ENCODE data around the gene STK36. TPM values are rescaled to one million over a fixed set of nuclear protein-coding genes. Genes with fewer than 3 reads are reported as not detected.
A peak's percentile ranks its signal among the peaks of the same experiment; 100 is the strongest.

The STK36 gene
- total RNA-seq, 1 donor, result 31.0 TPM

- no peak for TF ChIP-seq CTCF (IDR thresholded peaks at IDR 0.05; ENCODE audit: insufficient read depth, low read length)
Observed at GRCh38 chr2:218743068-218743467, 71.2 kb downstream of the STK36 start.

GRCh38 chr2:218744615-218745014, 72.7 kb downstream of the STK36 start:
- no peak overlapping the region for H3K4me3 ChIP-seq (ENCODE audit: low read depth, low read length)
- no peak for TF ChIP-seq CTCF (IDR thresholded peaks at IDR 0.05; ENCODE audit: insufficient read depth, low read length)
- DNase-seq (ENCODE audit: low read depth), result no peak

More at GRCh38 chr2:218743068-218743467, 71.2 kb downstream of the STK36 start:
- no peak overlapping the region for H3K4me3 ChIP-seq (ENCODE audit: low read depth, low read length)
- DNase-seq (ENCODE audit: low read depth), result no peak

GRCh38 chr2:218745160-218745558, 73.3 kb downstream of the STK36 start:
- TF ChIP-seq CTCF (IDR thresholded peaks at IDR 0.05; ENCODE audit: insufficient read depth, low read length), result no peak
- DNase-seq (ENCODE audit: low read depth), result no peak
- no peak overlapping the region for H3K4me3 ChIP-seq (ENCODE audit: low read depth, low read length)

- H3K4me3 ChIP-seq (ENCODE audit: low read depth, low read length), result no peak overlapping the region
- TF ChIP-seq CTCF (IDR thresholded peaks at IDR 0.05; ENCODE audit: insufficient read depth, low read length), result no peak
- peak; percentile 30 for DNase-seq (ENCODE audit: low read depth)
Observed at GRCh38 chr2:218745559-218746469, 73.9 kb downstream of the STK36 start.

GRCh38 chr2:218746470-218746795, 74.5 kb downstream of the STK36 start:
- H3K4me3 ChIP-seq (ENCODE audit: low read depth, low read length), result no peak overlapping the region
- no peak for DNase-seq (ENCODE audit: low read depth)
- TF ChIP-seq CTCF (IDR thresholded peaks at IDR 0.05; ENCODE audit: insufficient read depth, low read length), result no peak

GRCh38 chr2:218746960-218747359, 75.1 kb downstream of the STK36 start:
- H3K4me3 ChIP-seq (ENCODE audit: low read depth, low read length), result no peak overlapping the region
- TF ChIP-seq CTCF (IDR thresholded peaks at IDR 0.05; ENCODE audit: insufficient read depth, low read length), result no peak
- no peak for DNase-seq (ENCODE audit: low read depth)
